Breast epithelium (tissue), 4 donors: ENCODE results near the gene LAMP2. TPM values are rescaled to one million over a fixed set of nuclear protein-coding genes. Genes with fewer than 3 reads are reported as not detected.

Experiments
- DNase-seq, 2 donors: peaks; one replicate each; pipeline ENCODE4 v3.0.0-alpha.2; 2019; ENCODE audit warnings: low spot score in 2 of 2
- H3K27ac ChIP-seq, 2 donors: fragments of 200-600 bp; sonication (generic) in 1 of 2; one replicate each; pipeline ENCODE4 v1.5.1; 2016 to 2019; ENCODE audit warnings: mild to moderate bottlenecking in 1 of 2
- H3K27me3 ChIP-seq, 2 donors: fragments of 200-600 bp; sonication (generic) in 1 of 2; one replicate each; pipeline versions ENCODE4 v1.5.1 to v1.6.0; 2017 to 2019; ENCODE audit warnings: control low read depth in 1 of 2, mild to moderate bottlenecking in 1 of 2
- H3K36me3 ChIP-seq: fragments of 200-600 bp; one replicate; pipeline ENCODE4 v1.5.1; 2019
- H3K4me1 ChIP-seq, 2 donors: fragments of 200-600 bp; sonication (generic); one replicate each; pipeline ENCODE4 v1.5.1; 2016 to 2019; ENCODE audit warnings: control low read depth in 1 of 2
- H3K4me3 ChIP-seq, 3 donors: fragments of 200-600 bp; sonication (generic); 1 replicate in 2 of 3; 2 replicates in 1 of 3; pipeline ENCODE4 v1.5.1; 2016 to 2019; ENCODE audit warnings: mild to moderate bottlenecking in 3 of 3, moderate library complexity in 2 of 3
- H3K9me3 ChIP-seq, 2 donors: fragments of 200-600 bp; sonication (generic) in 1 of 2; one replicate each; pipeline ENCODE4 v1.5.1; 2016 to 2019; ENCODE audit warnings: control low read depth in 1 of 2
- POLR2A ChIP-seq: fragments of 450-650 bp; IDR thresholded peaks from one replicate; pipeline ENCODE4 v1.6.1; 2016; ENCODE audit warnings: antibody characterized with exemption, mild to moderate bottlenecking, moderate library complexity
- POLR2AphosphoS5 ChIP-seq, 3 donors: sonication (generic); formaldehyde crosslinking; IDR thresholded peaks; one replicate each; pipeline ENCODE4 v1.6.1; 2017; ENCODE audit warnings: antibody characterized with exemption in 3 of 3
- intact Hi-C: fragments of 100-400 bp; cut with DNase I; formaldehyde crosslinking; loops from one replicate; pipeline ENCODE4 v1.15.1; 2023; ENCODE audit warnings: low total_unique reads
- total RNA-seq, 3 donors: library from RNA; depleted of rRNA; stranded (reverse); fragments of >200 nt; gene quantifications; one replicate each; pipeline ENCODE4 v1.1.0, GENCODE V29; 2016
- TF ChIP-seq, protein P1 (sequence below), 3 donors: fragments of 450-650 bp; IDR thresholded peaks; one replicate each; pipeline ENCODE4 v1.5.1; 2016 to 2017; ENCODE audit warnings: antibody characterized with exemption in 3 of 3, mild to moderate bottlenecking in 3 of 3, moderate library complexity in 3 of 3

Gene LAMP2
- total RNA-seq, 3 donors from 2014 or later: 135 to 197 (median 135) TPM

- no peak overlapping the region for H3K4me3 ChIP-seq
- no peak for DNase-seq
- TF ChIP-seq, protein P1, sequence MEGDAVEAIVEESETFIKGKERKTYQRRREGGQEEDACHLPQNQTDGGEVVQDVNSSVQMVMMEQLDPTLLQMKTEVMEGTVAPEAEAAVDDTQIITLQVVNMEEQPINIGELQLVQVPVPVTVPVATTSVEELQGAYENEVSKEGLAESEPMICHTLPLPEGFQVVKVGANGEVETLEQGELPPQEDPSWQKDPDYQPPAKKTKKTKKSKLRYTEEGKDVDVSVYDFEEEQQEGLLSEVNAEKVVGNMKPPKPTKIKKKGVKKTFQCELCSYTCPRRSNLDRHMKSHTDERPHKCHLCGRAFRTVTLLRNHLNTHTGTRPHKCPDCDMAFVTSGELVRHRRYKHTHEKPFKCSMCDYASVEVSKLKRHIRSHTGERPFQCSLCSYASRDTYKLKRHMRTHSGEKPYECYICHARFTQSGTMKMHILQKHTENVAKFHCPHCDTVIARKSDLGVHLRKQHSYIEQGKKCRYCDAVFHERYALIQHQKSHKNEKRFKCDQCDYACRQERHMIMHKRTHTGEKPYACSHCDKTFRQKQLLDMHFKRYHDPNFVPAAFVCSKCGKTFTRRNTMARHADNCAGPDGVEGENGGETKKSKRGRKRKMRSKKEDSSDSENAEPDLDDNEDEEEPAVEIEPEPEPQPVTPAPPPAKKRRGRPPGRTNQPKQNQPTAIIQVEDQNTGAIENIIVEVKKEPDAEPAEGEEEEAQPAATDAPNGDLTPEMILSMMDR (IDR thresholded peaks at IDR 0.05): no peak
- TF ChIP-seq POLR2A: no peak
- no peak for TF ChIP-seq POLR2AphosphoS5 (IDR thresholded peaks at IDR 0.05)
- H3K36me3 ChIP-seq: no peaks in the 10 kb centered on the region
- no peaks in the 10 kb centered on the region for H3K9me3 ChIP-seq
- H3K27me3 ChIP-seq: peaks cover 0 to 5% of the 10 kb centered on the region in 2 donors
- H3K27ac ChIP-seq: peak overlapping the region; percentile 42 to 65
- intact Hi-C loops: loop anchor here (5.0 kb wide), 1 partner anchor 927 kb away; no protein-coding TSS in a partner anchor
- H3K4me1 ChIP-seq: no peaks in the 10 kb centered on the region
Measured at GRCh38 chrX:120459309-120459708, 9.8 kb downstream of the LAMP2 start.

- no peaks in the 10 kb centered on the region for H3K36me3 ChIP-seq
- H3K9me3 ChIP-seq: no peaks in the 10 kb centered on the region
- H3K4me1 ChIP-seq: no peaks in the 10 kb centered on the region
- TF ChIP-seq POLR2AphosphoS5 (IDR thresholded peaks at IDR 0.05): no peak
- TF ChIP-seq POLR2A: no peak
- TF ChIP-seq, protein P1 (IDR thresholded peaks at IDR 0.05): no peak
- DNase-seq: no peak
- no peaks in the 10 kb centered on the region for H3K27me3 ChIP-seq
- intact Hi-C loops: loop anchor here (5.0 kb wide), 1 partner anchor 925 kb away; no protein-coding TSS in a partner anchor
- peak overlapping the region; percentile 65 to 75 for H3K27ac ChIP-seq
- peak overlapping the region in 1 of 3 donors; percentile 13 for H3K4me3 ChIP-seq
Measured at GRCh38 chrX:120457766-120458180, 11.3 kb downstream of the LAMP2 start.

DNA sequence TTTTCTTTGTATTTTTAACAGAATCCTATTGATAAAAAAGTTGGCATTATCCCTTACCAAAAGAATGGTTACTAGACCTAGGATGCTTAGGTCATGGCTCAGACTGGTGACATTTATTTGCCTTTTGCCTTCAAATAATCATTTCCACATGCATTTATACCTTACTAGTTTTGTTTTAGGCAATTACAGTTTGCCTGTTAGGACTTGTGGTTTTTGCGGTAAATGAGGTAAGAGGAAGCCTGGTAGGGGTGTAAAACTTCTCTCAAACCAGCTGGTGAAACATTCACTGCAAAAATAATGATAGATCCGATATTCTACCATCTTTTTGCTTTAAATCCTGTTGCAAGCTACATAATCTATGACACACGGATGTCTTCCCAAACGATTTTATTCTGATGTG is 12.1 kb downstream of the LAMP2 start:
- intact Hi-C loops: loop anchor here (5.0 kb wide), 1 partner anchor 925 kb away; no protein-coding TSS in a partner anchor
- Histone ChIP-seq H3K9me3 (no peaks in the 10 kb centered on the region), H3K27ac (peak overlapping the region; percentile 65 to 75), H3K4me1 (no peaks in the 10 kb centered on the region), H3K27me3 (no peaks in the 10 kb centered on the region), H3K4me3 (no peak overlapping the region), H3K36me3 (no peaks in the 10 kb centered on the region)
- TF ChIP-seq POLR2A (no peak), POLR2AphosphoS5 (IDR thresholded peaks at IDR 0.05) (no peak)
- TF ChIP-seq, protein P1 (IDR thresholded peaks at IDR 0.05): no peak
- DNase-seq: no peak

DNA sequence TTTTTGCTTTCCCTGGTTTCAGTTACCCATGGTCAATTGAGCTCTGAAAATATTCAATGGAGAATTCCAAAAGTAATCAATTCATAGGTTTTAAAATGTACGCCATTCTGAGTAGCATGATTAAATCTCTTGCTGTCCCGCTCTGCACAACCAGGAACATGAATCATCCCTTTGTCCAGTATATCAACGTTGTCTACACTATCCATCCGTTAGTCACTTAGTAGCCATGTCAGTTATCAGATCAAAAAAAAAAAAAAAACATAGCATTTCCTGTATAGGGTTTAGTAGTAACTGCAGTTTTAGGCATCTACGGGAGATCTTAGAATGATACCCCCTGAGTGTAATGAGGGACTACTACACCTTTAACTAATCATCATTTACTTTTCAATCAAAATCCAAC is 15.1 kb downstream of the LAMP2 start:
- Histone ChIP-seq H3K36me3 (no peaks in the 10 kb centered on the region), H3K4me1 (no peaks in the 10 kb centered on the region), H3K27ac (no peak overlapping the region), H3K27me3 (peaks cover 0 to 4% of the 10 kb centered on the region in 2 donors), H3K9me3 (no peaks in the 10 kb centered on the region), H3K4me3 (no peak overlapping the region)
- intact Hi-C loops: no loop called here
- TF ChIP-seq POLR2AphosphoS5 (IDR thresholded peaks at IDR 0.05) (no peak), POLR2A (no peak)
- TF ChIP-seq, protein P1 (IDR thresholded peaks at IDR 0.05): no peak
- DNase-seq: no peak

DNA sequence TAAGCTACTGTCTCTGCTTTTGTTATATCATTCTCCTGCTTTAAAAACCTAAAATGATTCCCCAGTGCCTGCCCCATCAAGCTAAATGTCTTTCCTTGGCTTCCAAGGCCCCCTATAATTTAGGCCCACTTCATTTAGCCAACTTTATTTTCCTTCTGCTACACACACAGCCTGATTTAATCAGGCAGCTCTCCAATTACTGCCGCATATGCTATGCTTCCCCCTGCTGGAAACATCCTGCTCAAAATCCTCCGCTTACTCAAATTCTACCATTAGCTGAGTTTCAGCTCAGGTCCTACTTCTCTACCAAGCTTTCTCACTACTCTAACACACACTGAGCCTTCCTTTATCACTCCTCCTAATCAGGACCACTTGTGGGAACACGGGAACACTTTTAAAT is 17.0 kb downstream of the LAMP2 start:
- no peak for DNase-seq
- intact Hi-C loops: no loop called here
- Histone ChIP-seq H3K9me3 (no peaks in the 10 kb centered on the region), H3K27me3 (peaks cover 0 to 4% of the 10 kb centered on the region in 2 donors), H3K4me3 (no peak overlapping the region), H3K36me3 (no peaks in the 10 kb centered on the region), H3K4me1 (no peaks in the 10 kb centered on the region), H3K27ac (no peak overlapping the region)
- TF ChIP-seq POLR2AphosphoS5 (IDR thresholded peaks at IDR 0.05): no peak
- TF ChIP-seq, protein P1 (IDR thresholded peaks at IDR 0.05): no peak
- TF ChIP-seq POLR2A: no peak
